Measurements from ENCODE around the gene NBPF1.
"Not testable (repeated sequence)": the region's sequence is repeated elsewhere in the genome, so short reads cannot be mapped to it uniquely, and the experiment has no call there.

NBPF1 gene

GRCh38 chr1:16588081-16588480 is 25.3 kb downstream of the NBPF1 start:
- not testable (repeated sequence) for H3K27me3 ChIP-seq (ENCODE audit: control insufficient read depth in 1 of 2, insufficient read depth in 2 of 2, low read length in 2 of 2); H3K4me1 ChIP-seq (ENCODE audit: control insufficient read depth in 1 of 2, insufficient read depth in 2 of 2, low read length in 2 of 2); H3K4me3 ChIP-seq (ENCODE audit: low read depth in 1 of 2, low read length in 2 of 2); H3K36me3 ChIP-seq (ENCODE audit: control insufficient read depth in 1 of 2, insufficient read depth in 2 of 2, low read length in 2 of 2); H3K9ac ChIP-seq (ENCODE audit: low read depth in 1 of 2, low read length in 2 of 2); H3K27ac ChIP-seq (ENCODE audit: low read depth, low read length); H3K9me3 ChIP-seq (ENCODE audit: control insufficient read depth in 1 of 2, low read length in 2 of 2)

GRCh38 chr1:16587639-16588038 is 25.7 kb downstream of the NBPF1 start:
- H3K9me3 ChIP-seq (ENCODE audit: control insufficient read depth in 1 of 2, low read length in 2 of 2); H3K4me3 ChIP-seq (ENCODE audit: low read depth in 1 of 2, low read length in 2 of 2): not testable (repeated sequence)

DNA sequence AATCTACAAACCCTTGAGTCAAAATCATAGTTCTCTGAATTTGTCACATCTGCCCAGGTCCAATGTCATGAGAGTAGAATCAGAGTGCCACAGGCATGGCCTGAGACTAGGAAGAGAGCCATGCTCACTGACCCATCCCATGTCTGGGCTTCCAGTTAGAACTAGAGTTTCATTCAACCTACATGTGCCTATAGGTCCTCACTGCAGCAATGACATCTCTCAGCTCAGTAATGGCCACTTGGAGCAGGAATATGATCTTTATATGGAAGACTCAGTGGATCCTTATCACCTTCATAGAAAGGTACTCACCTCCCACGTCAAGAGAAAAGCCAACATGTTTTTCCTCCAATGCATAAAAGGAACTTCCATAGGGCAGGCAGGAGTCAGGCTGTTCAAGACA is 48.0 kb downstream of the NBPF1 start:
- H3K9me3 ChIP-seq (ENCODE audit: control insufficient read depth in 1 of 2, low read length in 2 of 2); H3K27ac ChIP-seq (ENCODE audit: low read depth, low read length); H3K9ac ChIP-seq (ENCODE audit: low read depth in 1 of 2, low read length in 2 of 2); H3K4me3 ChIP-seq (ENCODE audit: low read depth in 1 of 2, low read length in 2 of 2); H3K27me3 ChIP-seq (ENCODE audit: control insufficient read depth in 1 of 2, insufficient read depth in 2 of 2, low read length in 2 of 2); H3K36me3 ChIP-seq (ENCODE audit: control insufficient read depth in 1 of 2, insufficient read depth in 2 of 2, low read length in 2 of 2); H3K4me1 ChIP-seq (ENCODE audit: control insufficient read depth in 1 of 2, insufficient read depth in 2 of 2, low read length in 2 of 2): not testable (repeated sequence)

More at GRCh38 chr1:16587639-16588038, 25.7 kb downstream of the NBPF1 start:
- not testable (repeated sequence) for H3K36me3 ChIP-seq (ENCODE audit: control insufficient read depth in 1 of 2, insufficient read depth in 2 of 2, low read length in 2 of 2); H3K27ac ChIP-seq (ENCODE audit: low read depth, low read length); H3K4me1 ChIP-seq (ENCODE audit: control insufficient read depth in 1 of 2, insufficient read depth in 2 of 2, low read length in 2 of 2); H3K27me3 ChIP-seq (ENCODE audit: control insufficient read depth in 1 of 2, insufficient read depth in 2 of 2, low read length in 2 of 2); H3K9ac ChIP-seq (ENCODE audit: low read depth in 1 of 2, low read length in 2 of 2)

DNA sequence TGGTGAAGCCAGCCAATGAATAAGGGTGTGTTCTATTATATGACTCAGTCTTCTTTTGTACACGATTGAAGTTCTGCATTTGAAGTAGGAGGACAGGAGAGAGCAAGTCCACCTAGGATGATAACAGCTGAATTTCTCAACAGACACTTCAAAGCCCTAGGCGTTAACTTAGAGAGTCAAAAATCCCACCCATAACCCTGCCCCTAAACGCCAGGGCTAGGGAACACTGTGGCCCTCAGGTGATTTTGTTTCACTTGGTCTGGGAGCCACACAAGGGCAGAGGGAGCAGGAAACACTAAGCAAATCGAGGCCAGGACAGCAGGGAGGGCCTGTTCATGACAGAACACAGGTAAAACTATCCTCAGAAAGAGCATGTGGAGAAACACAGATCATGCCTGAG is 52.3 kb downstream of the NBPF1 start:
- H3K9me3 ChIP-seq (ENCODE audit: control insufficient read depth in 1 of 2, low read length in 2 of 2); H3K9ac ChIP-seq (ENCODE audit: low read depth in 1 of 2, low read length in 2 of 2); H3K4me3 ChIP-seq (ENCODE audit: low read depth in 1 of 2, low read length in 2 of 2); H3K27me3 ChIP-seq (ENCODE audit: control insufficient read depth in 1 of 2, insufficient read depth in 2 of 2, low read length in 2 of 2); H3K4me1 ChIP-seq (ENCODE audit: control insufficient read depth in 1 of 2, insufficient read depth in 2 of 2, low read length in 2 of 2); H3K27ac ChIP-seq (ENCODE audit: low read depth, low read length); H3K36me3 ChIP-seq (ENCODE audit: control insufficient read depth in 1 of 2, insufficient read depth in 2 of 2, low read length in 2 of 2): not testable (repeated sequence)

- not testable (repeated sequence) for H3K4me1 ChIP-seq (ENCODE audit: control insufficient read depth in 1 of 2, insufficient read depth in 2 of 2, low read length in 2 of 2); H3K4me3 ChIP-seq (ENCODE audit: low read depth in 1 of 2, low read length in 2 of 2); H3K9ac ChIP-seq (ENCODE audit: low read depth in 1 of 2, low read length in 2 of 2); H3K27ac ChIP-seq (ENCODE audit: low read depth, low read length); H3K36me3 ChIP-seq (ENCODE audit: control insufficient read depth in 1 of 2, insufficient read depth in 2 of 2, low read length in 2 of 2); H3K9me3 ChIP-seq (ENCODE audit: control insufficient read depth in 1 of 2, low read length in 2 of 2); H3K27me3 ChIP-seq (ENCODE audit: control insufficient read depth in 1 of 2, insufficient read depth in 2 of 2, low read length in 2 of 2)
These were observed 52.9 kb downstream of the NBPF1 start for GRCh38 chr1:16560498-16560897.

DNA sequence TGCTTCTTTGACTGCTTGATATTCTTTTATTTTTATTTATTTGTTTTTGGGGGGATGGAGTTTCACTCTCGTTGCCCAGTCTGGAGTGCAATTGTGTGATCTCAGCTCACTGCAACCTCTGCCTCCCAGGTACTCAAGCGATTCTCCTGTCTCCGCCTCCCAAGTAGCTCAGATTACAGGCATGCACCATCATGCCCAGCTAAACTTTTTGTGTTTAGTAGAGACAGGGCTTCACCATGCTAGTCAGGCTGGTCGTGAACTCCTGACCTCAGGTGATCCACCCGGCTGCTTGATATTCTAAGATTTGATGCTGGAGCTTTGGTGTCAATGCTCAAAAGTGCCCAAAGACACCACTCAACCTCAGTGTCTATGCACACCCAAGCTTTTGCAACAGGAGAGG is 53.7 kb downstream of the NBPF1 start:
- H3K4me1 ChIP-seq (ENCODE audit: control insufficient read depth in 1 of 2, insufficient read depth in 2 of 2, low read length in 2 of 2); H3K27ac ChIP-seq (ENCODE audit: low read depth, low read length); H3K36me3 ChIP-seq (ENCODE audit: control insufficient read depth in 1 of 2, insufficient read depth in 2 of 2, low read length in 2 of 2); H3K27me3 ChIP-seq (ENCODE audit: control insufficient read depth in 1 of 2, insufficient read depth in 2 of 2, low read length in 2 of 2); H3K9me3 ChIP-seq (ENCODE audit: control insufficient read depth in 1 of 2, low read length in 2 of 2); H3K4me3 ChIP-seq (ENCODE audit: low read depth in 1 of 2, low read length in 2 of 2); H3K9ac ChIP-seq (ENCODE audit: low read depth in 1 of 2, low read length in 2 of 2): not testable (repeated sequence)

GRCh38 chr1:16557034-16557433 is 56.3 kb downstream of the NBPF1 start:
- H3K27me3 ChIP-seq (ENCODE audit: control insufficient read depth in 1 of 2, insufficient read depth in 2 of 2, low read length in 2 of 2); H3K36me3 ChIP-seq (ENCODE audit: control insufficient read depth in 1 of 2, insufficient read depth in 2 of 2, low read length in 2 of 2); H3K27ac ChIP-seq (ENCODE audit: low read depth, low read length); H3K4me3 ChIP-seq (ENCODE audit: low read depth in 1 of 2, low read length in 2 of 2); H3K9ac ChIP-seq (ENCODE audit: low read depth in 1 of 2, low read length in 2 of 2); H3K9me3 ChIP-seq (ENCODE audit: control insufficient read depth in 1 of 2, low read length in 2 of 2); H3K4me1 ChIP-seq (ENCODE audit: control insufficient read depth in 1 of 2, insufficient read depth in 2 of 2, low read length in 2 of 2): not testable (repeated sequence)

GRCh38 chr1:16553244-16553643 is 60.1 kb downstream of the NBPF1 start:
- not testable (repeated sequence) for H3K9me3 ChIP-seq (ENCODE audit: control insufficient read depth in 1 of 2, low read length in 2 of 2)

GRCh38 chr1:16550212-16550918 is 63.0 kb downstream of the NBPF1 start:
- H3K9ac ChIP-seq (ENCODE audit: low read depth in 1 of 2, low read length in 2 of 2); H3K27ac ChIP-seq (ENCODE audit: low read depth, low read length); H3K27me3 ChIP-seq (ENCODE audit: control insufficient read depth in 1 of 2, insufficient read depth in 2 of 2, low read length in 2 of 2); H3K4me1 ChIP-seq (ENCODE audit: control insufficient read depth in 1 of 2, insufficient read depth in 2 of 2, low read length in 2 of 2); H3K9me3 ChIP-seq (ENCODE audit: control insufficient read depth in 1 of 2, low read length in 2 of 2); H3K4me3 ChIP-seq (ENCODE audit: low read depth in 1 of 2, low read length in 2 of 2); H3K36me3 ChIP-seq (ENCODE audit: control insufficient read depth in 1 of 2, insufficient read depth in 2 of 2, low read length in 2 of 2): not testable (repeated sequence)

More at GRCh38 chr1:16553244-16553643, 60.1 kb downstream of the NBPF1 start:
- not testable (repeated sequence) for H3K27ac ChIP-seq (ENCODE audit: low read depth, low read length); H3K4me3 ChIP-seq (ENCODE audit: low read depth in 1 of 2, low read length in 2 of 2); H3K27me3 ChIP-seq (ENCODE audit: control insufficient read depth in 1 of 2, insufficient read depth in 2 of 2, low read length in 2 of 2); H3K4me1 ChIP-seq (ENCODE audit: control insufficient read depth in 1 of 2, insufficient read depth in 2 of 2, low read length in 2 of 2); H3K9ac ChIP-seq (ENCODE audit: low read depth in 1 of 2, low read length in 2 of 2); H3K36me3 ChIP-seq (ENCODE audit: control insufficient read depth in 1 of 2, insufficient read depth in 2 of 2, low read length in 2 of 2)

DNA sequence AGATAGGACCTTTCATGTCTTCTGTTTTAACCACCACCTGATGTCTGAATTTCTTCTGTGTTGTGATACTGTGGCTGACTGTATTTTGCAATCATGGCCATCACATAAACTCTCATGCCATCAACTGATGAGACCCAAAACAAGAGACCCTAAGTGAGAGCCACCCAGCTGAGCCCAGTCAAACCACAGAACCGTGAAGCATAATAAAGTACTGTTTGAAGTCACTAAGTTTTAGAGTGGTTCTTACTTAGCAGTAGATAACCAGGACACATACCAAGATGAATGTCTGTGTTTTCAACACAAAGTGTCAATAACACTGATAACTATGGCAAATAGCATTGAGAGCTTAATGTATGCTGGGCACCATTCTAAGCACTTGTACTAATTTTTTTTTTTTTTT is 63.8 kb downstream of the NBPF1 start:
- not testable (repeated sequence) for H3K36me3 ChIP-seq (ENCODE audit: control insufficient read depth in 1 of 2, insufficient read depth in 2 of 2, low read length in 2 of 2); H3K27me3 ChIP-seq (ENCODE audit: control insufficient read depth in 1 of 2, insufficient read depth in 2 of 2, low read length in 2 of 2); H3K27ac ChIP-seq (ENCODE audit: low read depth, low read length); H3K9ac ChIP-seq (ENCODE audit: low read depth in 1 of 2, low read length in 2 of 2); H3K9me3 ChIP-seq (ENCODE audit: control insufficient read depth in 1 of 2, low read length in 2 of 2); H3K4me3 ChIP-seq (ENCODE audit: low read depth in 1 of 2, low read length in 2 of 2); H3K4me1 ChIP-seq (ENCODE audit: control insufficient read depth in 1 of 2, insufficient read depth in 2 of 2, low read length in 2 of 2)
